Measurements from ENCODE around the gene EFHD1. TPM values are rescaled to one million over a fixed set of nuclear protein-coding genes. Genes with fewer than 3 reads are reported as not detected.

EFHD1 gene
- total RNA-seq, 1 experiment from 2014 or later = 0.07 TPM

DNA sequence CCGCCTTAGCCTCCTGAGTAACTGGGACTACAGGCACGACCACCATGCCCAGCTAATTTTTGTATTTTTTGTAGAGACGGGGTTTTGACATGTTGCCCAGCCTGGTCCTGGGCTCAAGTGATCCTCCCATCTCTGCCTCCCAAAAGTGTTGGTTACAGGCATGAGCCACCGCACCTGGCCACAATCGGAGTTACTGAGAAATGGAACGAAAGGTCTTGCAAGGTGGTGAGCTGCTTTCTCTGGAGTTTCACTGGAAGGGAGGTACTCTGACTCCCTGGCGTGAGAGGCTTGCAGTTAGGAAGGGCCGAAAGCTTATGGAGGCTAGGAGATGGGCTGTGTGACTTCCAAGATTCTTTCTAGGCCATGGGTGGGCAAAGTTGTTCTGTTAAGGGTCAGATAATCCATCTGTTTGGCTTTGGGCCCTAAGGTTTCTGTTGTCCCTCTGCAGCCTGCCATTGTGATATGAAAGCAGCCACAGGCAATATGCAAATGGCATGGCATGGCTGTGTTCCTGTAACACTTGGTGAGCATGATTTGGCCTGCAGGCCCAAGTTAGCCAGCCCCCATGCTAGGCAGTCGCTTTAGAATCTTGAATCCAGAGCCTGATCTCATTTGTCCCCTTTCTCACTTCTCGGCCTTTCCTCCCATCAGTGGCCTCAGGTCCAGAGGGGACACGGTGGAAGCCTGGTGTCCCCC, 7.9 kb downstream of the EFHD1 start:
- H3K9me2 ChIP-seq (replicated peaks; ENCODE audit: low read length) = no peaks in the 10 kb centered on the region
- no peaks in the 10 kb centered on the region for H3F3A ChIP-seq (ENCODE audit: low read length, unreplicated experiment)
- ChIA-PET POLR2A (ENCODE audit: unreplicated experiment) (no interaction called here), CTCF (no interaction called here)
- H3K4me1 ChIP-seq (ENCODE audit: insufficient read depth, low read length) = no peaks in the 10 kb centered on the region
- no peaks in the 10 kb centered on the region for H3K79me2 ChIP-seq (ENCODE audit: low read length)
- no peaks in the 10 kb centered on the region for H3K27me3 ChIP-seq (ENCODE audit: low read length)
- H3K9ac ChIP-seq (ENCODE audit: low read length) = no peak overlapping the region
- ATAC-seq (no peak), DNase-seq (no peak)
- H4K20me1 ChIP-seq (ENCODE audit: low read length) = no peaks in the 10 kb centered on the region
- no peak overlapping the region for H3K27ac ChIP-seq (ENCODE audit: low read length)
- H3K4me2 ChIP-seq (ENCODE audit: low read length) = no peak overlapping the region
- intact Hi-C loops (cut with micrococcal nuclease) = no loop called here
- H3K9me3 ChIP-seq (ENCODE audit: low read length) = no peaks in the 10 kb centered on the region
- no TSS peak for BruUV-seq (replicated peaks)
- no peaks in the 10 kb centered on the region for H3K36me3 ChIP-seq (ENCODE audit: low read depth, low read length)
- TF ChIP-seq EZH2phosphoT487 (IDR thresholded peaks at IDR 0.05; ENCODE audit: borderline replicate concordance, low read length) (no peak), EZH2 (IDR thresholded peaks at IDR 0.05; ENCODE audit: low read length, unreplicated experiment) (no peak)
- TF ChIP-seq, protein P1, sequence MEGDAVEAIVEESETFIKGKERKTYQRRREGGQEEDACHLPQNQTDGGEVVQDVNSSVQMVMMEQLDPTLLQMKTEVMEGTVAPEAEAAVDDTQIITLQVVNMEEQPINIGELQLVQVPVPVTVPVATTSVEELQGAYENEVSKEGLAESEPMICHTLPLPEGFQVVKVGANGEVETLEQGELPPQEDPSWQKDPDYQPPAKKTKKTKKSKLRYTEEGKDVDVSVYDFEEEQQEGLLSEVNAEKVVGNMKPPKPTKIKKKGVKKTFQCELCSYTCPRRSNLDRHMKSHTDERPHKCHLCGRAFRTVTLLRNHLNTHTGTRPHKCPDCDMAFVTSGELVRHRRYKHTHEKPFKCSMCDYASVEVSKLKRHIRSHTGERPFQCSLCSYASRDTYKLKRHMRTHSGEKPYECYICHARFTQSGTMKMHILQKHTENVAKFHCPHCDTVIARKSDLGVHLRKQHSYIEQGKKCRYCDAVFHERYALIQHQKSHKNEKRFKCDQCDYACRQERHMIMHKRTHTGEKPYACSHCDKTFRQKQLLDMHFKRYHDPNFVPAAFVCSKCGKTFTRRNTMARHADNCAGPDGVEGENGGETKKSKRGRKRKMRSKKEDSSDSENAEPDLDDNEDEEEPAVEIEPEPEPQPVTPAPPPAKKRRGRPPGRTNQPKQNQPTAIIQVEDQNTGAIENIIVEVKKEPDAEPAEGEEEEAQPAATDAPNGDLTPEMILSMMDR (conservative IDR thresholded peaks at IDR 0.05; ENCODE audit: low read depth, low read length) = no peak
- no peak overlapping the region for H3K4me3 ChIP-seq (ENCODE audit: low read length)
- no peak overlapping the region for H2AFZ ChIP-seq (ENCODE audit: low read length)

DNA sequence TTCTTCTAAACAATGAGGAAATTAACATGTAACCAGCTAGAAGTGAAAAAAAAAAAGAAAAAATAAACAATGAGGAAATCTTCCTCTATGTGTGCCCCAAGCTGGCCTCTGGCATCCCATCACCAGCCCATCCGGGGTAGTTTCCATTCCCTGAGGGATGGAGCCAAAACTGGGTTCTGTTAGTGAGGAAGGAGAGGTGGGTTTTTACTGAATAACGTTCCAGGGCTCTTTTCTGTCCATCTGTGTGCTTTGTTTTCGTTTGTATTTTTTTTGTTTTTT, 9.7 kb downstream of the EFHD1 start:
- BruUV-seq (replicated peaks) = no TSS peak
- Histone ChIP-seq H2AFZ (ENCODE audit: low read length) (no peak overlapping the region), H3K79me2 (ENCODE audit: low read length) (no peaks in the 10 kb centered on the region), H3K4me2 (ENCODE audit: low read length) (no peak overlapping the region), H3K9me2 (replicated peaks; ENCODE audit: low read length) (no peaks in the 10 kb centered on the region), H3F3A (ENCODE audit: low read length, unreplicated experiment) (no peaks in the 10 kb centered on the region), H3K36me3 (ENCODE audit: low read depth, low read length) (no peaks in the 10 kb centered on the region), H3K4me1 (ENCODE audit: insufficient read depth, low read length) (no peaks in the 10 kb centered on the region), H4K20me1 (ENCODE audit: low read length) (no peaks in the 10 kb centered on the region), H3K27me3 (ENCODE audit: low read length) (no peaks in the 10 kb centered on the region), H3K9me3 (ENCODE audit: low read length) (no peaks in the 10 kb centered on the region), H3K9ac (ENCODE audit: low read length) (no peak overlapping the region), H3K27ac (ENCODE audit: low read length) (no peak overlapping the region), H3K4me3 (ENCODE audit: low read length) (no peak overlapping the region)
- CTCF ChIA-PET = no interaction called here
- ATAC-seq (no peak), DNase-seq (no peak)
- POLR2A ChIA-PET (ENCODE audit: unreplicated experiment) = no interaction called here
- intact Hi-C loops (cut with micrococcal nuclease) = no loop called here
- TF ChIP-seq EZH2phosphoT487 (IDR thresholded peaks at IDR 0.05; ENCODE audit: borderline replicate concordance, low read length) (no peak), EZH2 (IDR thresholded peaks at IDR 0.05; ENCODE audit: low read length, unreplicated experiment) (no peak)
- TF ChIP-seq, protein P1 (conservative IDR thresholded peaks at IDR 0.05; ENCODE audit: low read depth, low read length) = no peak

DNA sequence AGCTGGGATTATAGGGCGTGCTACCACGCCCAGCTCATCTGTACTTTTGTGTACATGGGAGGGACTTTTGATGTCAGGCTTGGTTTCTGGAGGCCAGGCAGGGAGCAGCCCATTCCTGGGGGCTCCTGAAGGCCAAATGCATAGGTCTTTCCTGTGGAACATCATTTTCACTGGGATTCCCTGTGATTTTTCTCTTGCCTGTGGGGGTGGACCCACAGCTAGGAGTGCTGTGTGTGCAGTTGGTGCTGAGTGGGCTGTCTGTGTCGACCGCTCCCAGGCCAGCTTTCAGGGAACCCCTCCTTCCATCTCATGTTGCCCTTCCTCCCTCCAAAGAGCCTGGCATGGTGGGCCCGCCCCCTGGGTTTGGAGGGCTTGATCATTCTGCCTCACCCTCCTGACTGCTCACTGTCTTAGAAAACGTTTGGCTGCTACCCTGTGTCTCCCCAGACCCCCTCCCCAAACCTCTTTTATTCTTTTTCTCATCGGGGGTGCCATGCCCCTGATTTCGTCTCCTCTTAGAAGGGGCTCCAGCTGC, 10.5 kb downstream of the EFHD1 start:
- CTCF ChIA-PET = no interaction called here
- intact Hi-C loops (cut with micrococcal nuclease) = no loop called here
- Histone ChIP-seq H3K9me2 (replicated peaks; ENCODE audit: low read length) (no peaks in the 10 kb centered on the region), H4K20me1 (ENCODE audit: low read length) (no peaks in the 10 kb centered on the region), H3K4me1 (ENCODE audit: insufficient read depth, low read length) (no peaks in the 10 kb centered on the region), H3K9me3 (ENCODE audit: low read length) (no peaks in the 10 kb centered on the region), H3F3A (ENCODE audit: low read length, unreplicated experiment) (no peaks in the 10 kb centered on the region), H3K27ac (ENCODE audit: low read length) (no peak overlapping the region), H2AFZ (ENCODE audit: low read length) (no peak overlapping the region), H3K9ac (ENCODE audit: low read length) (no peak overlapping the region), H3K27me3 (ENCODE audit: low read length) (no peaks in the 10 kb centered on the region), H3K36me3 (ENCODE audit: low read depth, low read length) (no peaks in the 10 kb centered on the region), H3K79me2 (ENCODE audit: low read length) (no peaks in the 10 kb centered on the region), H3K4me3 (ENCODE audit: low read length) (no peak overlapping the region), H3K4me2 (ENCODE audit: low read length) (no peak overlapping the region)
- DNase-seq (no peak), ATAC-seq (no peak)
- TF ChIP-seq EZH2 (IDR thresholded peaks at IDR 0.05; ENCODE audit: low read length, unreplicated experiment) = no peak
- no peak for TF ChIP-seq EZH2phosphoT487 (IDR thresholded peaks at IDR 0.05; ENCODE audit: borderline replicate concordance, low read length)
- TF ChIP-seq, protein P1 (conservative IDR thresholded peaks at IDR 0.05; ENCODE audit: low read depth, low read length) = no peak
- POLR2A ChIA-PET (ENCODE audit: unreplicated experiment) = no interaction called here
- BruUV-seq (replicated peaks) = no TSS peak
